HepG2 (cell line): Measurements from ENCODE around the gene FOXA3. TPM values are rescaled to one million over a fixed set of nuclear protein-coding genes. Genes with fewer than 3 reads are reported as not detected.

ENCODE experiments used
- ATAC-seq: fragments of 200-7000 bp; cut with Tn5 transposase; 3 replicates; pipeline ENCODE4 v1.9.1; 2020; ENCODE audit warnings: mild to moderate bottlenecking, moderate library complexity
- BruUV-seq: library from RNA; stranded (reverse); fragments of 400-500 nt; replicated peaks from 2 replicates; lab custom pipeline; 2021; lab: Mats Ljungman, UMichigan
- CTCF ChIA-PET: fragments of 300-600 bp; formaldehyde crosslinking; extraction: SDS; loops from one replicate; lab custom pipeline; 2021; ENCODE audit warnings: low total read pairs, inconsistent platforms, low intra/inter-chr PET ratio; lab: Yijun Ruan, JAX
- POLR2A ChIA-PET: fragments of 350-600 bp; sonication (Branson Sonifier 250); formaldehyde crosslinking; loops from one replicate; lab custom pipeline; 2020; ENCODE audit warnings: antibody characterized with exemption, inconsistent platforms; lab: Yijun Ruan, JAX
- DNase-seq: peaks from one replicate; pipeline ENCODE4 v3.0.0-alpha.2; 2015; ENCODE audit warnings: low spot score
- FAIRE-seq: peaks from 3 replicates; lab custom pipeline; 2011; peaks lifted over from hg19 to GRCh38; lab: Jason Lieb, UNC
- H2AFZ ChIP-seq: one replicate; pipeline ENCODE4 v1.6.1; 2011; ENCODE audit warnings: low read length, inconsistent platforms
- H3K27ac ChIP-seq: fragments of 300-600 bp; 3 replicates; pipeline ENCODE4 v1.8.0; 2011; ENCODE audit warnings: mixed run types, mild to moderate bottlenecking, mixed read lengths, low read length, inconsistent platforms; ENCODE audit not compliant: insufficient read depth; ENCODE audit errors: extremely low read length
- H3K27me3 ChIP-seq, 2 experiments: fragments of 200-600 bp in 1 of 2; 2 replicates in 1 of 2; 3 replicates in 1 of 2; pipeline versions ENCODE4 v1.6.0 to v1.8.0; 2011; ENCODE audit warnings: low read length in 2 of 2, mild to moderate bottlenecking in 2 of 2, moderate library complexity in 2 of 2, inconsistent platforms in 1 of 2; ENCODE audit not compliant: insufficient read depth in 2 of 2, control insufficient read depth in 1 of 2
- H3K36me3 ChIP-seq, 2 experiments: fragments of 200-600 bp in 1 of 2; replicated peaks in 1 of 2; 2 replicates in 1 of 2; 3 replicates in 1 of 2; pipeline versions ENCODE4 v1.5.1 to v1.8.0; 2011; ENCODE audit warnings: low read length in 2 of 2, inconsistent platforms in 1 of 2; ENCODE audit not compliant: insufficient read depth in 2 of 2, control insufficient read depth in 1 of 2
- H3K4me1 ChIP-seq: 2 replicates; pipeline ENCODE4 v1.5.1; 2012; ENCODE audit warnings: low read length, inconsistent platforms; ENCODE audit not compliant: insufficient read depth
- H3K4me2 ChIP-seq: 2 replicates; pipeline ENCODE4 v1.6.0; 2011; ENCODE audit warnings: low read depth, low read length, inconsistent platforms
- H3K4me3 ChIP-seq, 3 experiments: fragments of 200-600 bp in 1 of 3; sonication (generic), shearing (Covaris generic) in 1 of 3; replicated peaks in 1 of 3; 2 replicates each; pipeline ENCODE4 v1.5.1; 2011 to 2016; ENCODE audit warnings: low read length in 3 of 3, inconsistent platforms in 2 of 3, low read depth in 2 of 3, mild to moderate bottlenecking in 2 of 3, control low read depth in 1 of 3, mixed read lengths in 1 of 3; ENCODE audit not compliant: insufficient read depth in 1 of 3
- H3K79me2 ChIP-seq: one replicate; pipeline ENCODE4 v1.6.1; 2011; ENCODE audit warnings: low read length, inconsistent platforms; ENCODE audit not compliant: insufficient read depth
- H3K9ac ChIP-seq: 2 replicates; pipeline ENCODE4 v1.6.0; 2011; ENCODE audit warnings: mild to moderate bottlenecking, low read depth, low read length, inconsistent platforms; ENCODE audit not compliant: insufficient read depth
- H3K9me3 ChIP-seq: 2 replicates; pipeline ENCODE4 v1.5.1; 2012; ENCODE audit warnings: mild to moderate bottlenecking, low read length
- H4K20me1 ChIP-seq: 2 replicates; pipeline ENCODE4 v1.6.0; 2011; ENCODE audit warnings: inconsistent platforms, mild to moderate bottlenecking, low read length, moderate library complexity; ENCODE audit not compliant: insufficient read depth
- CREB1 ChIP-seq, 2 experiments: fragments of 450-650 bp in 1 of 2; IDR thresholded peaks; 2 replicates each; pipeline ENCODE4 v1.6.1; 2016 to 2017; ENCODE audit warnings: control low read depth in 1 of 2, mild to moderate bottlenecking in 1 of 2, missing compliant biosample characterization in 1 of 2, missing genetic modification characterization in 1 of 2
- E2F5 ChIP-seq: sonication (generic); formaldehyde crosslinking; conservative IDR thresholded peaks from 2 replicates; pipeline ENCODE4 v1.4.0; 2020; ENCODE audit warnings: missing genetic modification reagents
- GABPB1 ChIP-seq: IDR thresholded peaks from 2 replicates; pipeline ENCODE4 v1.6.1; 2016; ENCODE audit warnings: mild to moderate bottlenecking, missing genetic modification reagents, moderate library complexity, missing compliant biosample characterization
- IRX3 ChIP-seq: sonication (generic); formaldehyde crosslinking; IDR thresholded peaks from 2 replicates; pipeline ENCODE4 v1.8.1; 2023; ENCODE audit warnings: mild to moderate bottlenecking, low read depth, missing genetic modification reagents, borderline replicate concordance
- PBX2 ChIP-seq: IDR thresholded peaks from 2 replicates; pipeline ENCODE4 v1.6.1; 2016; ENCODE audit warnings: control low read depth
- THAP8 ChIP-seq: sonication (generic); formaldehyde crosslinking; IDR thresholded peaks from 2 replicates; pipeline ENCODE4 v1.5.1; 2020; ENCODE audit warnings: missing genetic modification reagents, mild to moderate bottlenecking, borderline replicate concordance
- THAP9 ChIP-seq: sonication (generic); formaldehyde crosslinking; IDR thresholded peaks from 2 replicates; pipeline ENCODE4; 2020; ENCODE audit warnings: missing genetic modification reagents, mild to moderate bottlenecking, borderline replicate concordance
- TIGD3 ChIP-seq: sonication (generic); formaldehyde crosslinking; IDR thresholded peaks from 2 replicates; pipeline ENCODE4 v1.5.1; 2020; ENCODE audit warnings: mild to moderate bottlenecking, missing genetic modification reagents, borderline replicate concordance
- ZBTB42 ChIP-seq: sonication (generic); formaldehyde crosslinking; IDR thresholded peaks from 2 replicates; pipeline ENCODE4 v1.5.0; 2020; ENCODE audit warnings: mild to moderate bottlenecking, missing genetic modification reagents
- ZFP1 ChIP-seq: IDR thresholded peaks from 2 replicates; pipeline ENCODE4 v1.6.1; 2016
- ZFP37 ChIP-seq: sonication (generic); formaldehyde crosslinking; IDR thresholded peaks from 2 replicates; pipeline ENCODE4 v1.4.0; 2020; ENCODE audit warnings: missing genetic modification reagents, borderline replicate concordance
- ZNF558 ChIP-seq: sonication (generic); formaldehyde crosslinking; IDR thresholded peaks from 2 replicates; pipeline ENCODE4 v1.9.0; 2022; ENCODE audit warnings: mild to moderate bottlenecking, missing genetic modification reagents, borderline replicate concordance
- ZNF616 ChIP-seq: sonication (generic); formaldehyde crosslinking; IDR thresholded peaks from 2 replicates; pipeline ENCODE4 v1.5.0; 2020; ENCODE audit warnings: low read depth, mild to moderate bottlenecking, missing genetic modification reagents
- ZNF672 ChIP-seq: sonication (generic); formaldehyde crosslinking; IDR thresholded peaks from 2 replicates; pipeline ENCODE4 v1.8.1; 2022; ENCODE audit warnings: missing genetic modification reagents
- ZNF674 ChIP-seq: sonication (generic); formaldehyde crosslinking; IDR thresholded peaks from 2 replicates; pipeline ENCODE4 v1.5.0; 2020; ENCODE audit warnings: low read depth, mild to moderate bottlenecking, missing genetic modification reagents
- ZSCAN22 ChIP-seq: sonication (generic); formaldehyde crosslinking; IDR thresholded peaks from 2 replicates; pipeline ENCODE4 v1.4.0; 2020; ENCODE audit warnings: mild to moderate bottlenecking, missing genetic modification reagents
- WGBS: methylation state at CpG from one replicate; pipeline ENCODE4 v1.1.6; 2017; ENCODE audit warnings: low lambda C conversion rate; 5-methylcytosine and 5-hydroxymethylcytosine counted together
- in situ Hi-C: cut with HindIII; loops from 2 replicates; pipeline ENCODE4 v1.10.0; 2017; ENCODE audit warnings: low pct_unique_long_range_greater_than_20kb; ENCODE audit not compliant: extremely low pct_ligation_motif_present
- intact Hi-C: fragments of 100-400 bp; cut with micrococcal nuclease; formaldehyde crosslinking; loops from one replicate; pipeline ENCODE4 v1.10.0; 2022; ENCODE audit not compliant: unreplicated experiment
- polyA plus RNA-seq, 8 experiments: library from polyadenylated mRNA; depleted of rRNA in 3 of 8; stranded (reverse) in 7 of 8; unstranded in 1 of 8; fragments of >200 nt; fragmentation: Illumina TruSeq in 4 of 8; extraction: Trizol in 4 of 8; gene quantifications; 2 replicates each; pipeline versions ENCODE4 v1.2.1 to v1.2.3, GENCODE V29; 2011 to 2016; ENCODE audit warnings: low read depth in 4 of 8, missing spikeins in 1 of 8, mixed read lengths in 1 of 8; ENCODE audit not compliant: insufficient read depth in 1 of 8
- total RNA-seq, 5 experiments: library from RNA; depleted of rRNA; stranded (reverse); fragments of >200 nt; fragmentation: Illumina TruSeq; extraction: Trizol; gene quantifications; 2 replicates each; pipeline ENCODE4 v1.2.3, GENCODE V29; 2016; ENCODE audit warnings: low read depth in 1 of 5

Gene FOXA3
- total and polyA plus RNA-seq, 2 of the 13 experiments (the other 11 are each of a cell fraction or from before 2014, with no cell fraction given), result 29.8 to 47.6 TPM

GRCh38 chr19:45873219-45873772, 9.2 kb downstream of the FOXA3 start:
- ChIA-PET POLR2A (interaction anchor here (0.8 to 13.2 kb wide), 6 partner anchors 9 to 104 kb away, joined by 3 to 388 read pairs (median 6); partner anchors contain the start of genes FOXA3, IRF2BP1, MYPOP and SYMPK), CTCF (interaction anchor here (2.2 kb wide), 1 partner anchor 10 kb away, joined by 11 read pairs; no protein-coding TSS in a partner anchor)
- H4K20me1 ChIP-seq, result no peaks in the 10 kb centered on the region
- no peaks in the 10 kb centered on the region for H3K9me3 ChIP-seq
- no peak for FAIRE-seq
- 42% methylated on average over 6 of the region's 7 CpGs for WGBS
- TSS peak; percentile 44 for BruUV-seq
- H3K27me3 ChIP-seq, result no peaks in the 10 kb centered on the region
- no peak overlapping the region for H2AFZ ChIP-seq
- H3K4me3 ChIP-seq, result peak overlapping the region in 1 of 3 experiments; percentile 58; a peak in 1 of 6 replicates
- peak overlapping the region; percentile 90 for H3K4me2 ChIP-seq
- in situ Hi-C loops (no loop called here), intact Hi-C loops (no loop called here)
- H3K9ac ChIP-seq, result peak overlapping the region; percentile 50
- no peak for DNase-seq
- H3K4me1 ChIP-seq, result peaks cover 86% of the 10 kb centered on the region
- no peak for ATAC-seq
- H3K79me2 ChIP-seq, result peaks cover 15% of the 10 kb centered on the region
- H3K27ac ChIP-seq, result peak overlapping the region; percentile 94
- peaks cover 0 to 5% of the 10 kb centered on the region in 2 experiments; a peak in 2 of 5 replicates for H3K36me3 ChIP-seq
- 0 out of 2 replicates have a peak, but pooled peaks have one; percentile 56 for TF ChIP-seq THAP8 (CRISPR knock-in tag)
- TF ChIP-seq ZFP1 (CRISPR knock-in tag), result no peak
- TF ChIP-seq E2F5 (CRISPR knock-in tag), result no peak
- TF ChIP-seq ZNF672 (CRISPR knock-in tag), result no peak
- no peak for TF ChIP-seq GABPB1
- no peak for TF ChIP-seq CREB1 (IDR thresholded peaks at IDR 0.05)
- TF ChIP-seq CREB1 (CRISPR knock-in tag; IDR thresholded peaks at IDR 0.05), result no peak
- TF ChIP-seq ZNF558, result no peak
- no peak for TF ChIP-seq ZSCAN22 (CRISPR knock-in tag)
- no peak for TF ChIP-seq TIGD3
- no peak for TF ChIP-seq ZBTB42
- TF ChIP-seq PBX2 (CRISPR knock-in tag), result no peak
- 0 out of 2 replicates have a peak, but pooled peaks have one; percentile 8 for TF ChIP-seq THAP9 (CRISPR knock-in tag)
- 0 out of 2 replicates have a peak, but pooled peaks have one; percentile 33 for TF ChIP-seq ZNF674 (CRISPR knock-in tag)
- TF ChIP-seq IRX3 (CRISPR knock-in tag), result no peak
- TF ChIP-seq ZNF616 (CRISPR knock-in tag), result peak; percentile 42; the same call in 1 of the 2 replicates
- peak; percentile 46; the same call in 1 of the 2 replicates for TF ChIP-seq ZFP37 (CRISPR knock-in tag)
